CD4-positive, alpha-beta T cell treated with Interleukin-4 for 1 hour (primary cell): ENCODE data around the gene ARHGEF25.
A peak's percentile ranks its signal among the peaks of the same experiment; 100 is the strongest.
"Not testable (repeated sequence)": the region's sequence is repeated elsewhere in the genome, so short reads cannot be mapped to it uniquely, and the experiment has no call there.

Source experiments
- DNase-seq, 2 donors: peaks; one replicate each; pipeline ENCODE4 v3.0.0-alpha.2; 2020 to 2022

ARHGEF25 gene

DNA sequence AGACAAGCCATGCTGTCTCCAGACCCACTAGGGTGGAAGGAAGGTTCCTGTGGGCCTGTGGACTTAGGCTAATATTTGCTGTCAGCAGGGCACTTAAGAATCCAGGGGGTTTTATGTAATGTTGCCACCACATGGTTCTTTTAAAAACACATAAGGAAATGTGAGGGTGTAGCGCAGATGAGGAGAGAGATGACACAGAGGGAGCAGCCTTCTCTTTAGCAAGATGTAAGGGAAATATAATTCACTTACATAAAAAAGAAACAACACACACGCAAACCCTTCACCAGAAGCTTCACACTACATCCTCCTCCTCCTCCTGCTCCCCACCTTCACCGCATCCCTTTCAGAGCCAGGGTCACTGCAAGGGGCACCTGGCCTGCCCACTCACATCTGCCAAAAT lies 25.1 kb upstream of the ARHGEF25 start:
- no peak for DNase-seq

DNA sequence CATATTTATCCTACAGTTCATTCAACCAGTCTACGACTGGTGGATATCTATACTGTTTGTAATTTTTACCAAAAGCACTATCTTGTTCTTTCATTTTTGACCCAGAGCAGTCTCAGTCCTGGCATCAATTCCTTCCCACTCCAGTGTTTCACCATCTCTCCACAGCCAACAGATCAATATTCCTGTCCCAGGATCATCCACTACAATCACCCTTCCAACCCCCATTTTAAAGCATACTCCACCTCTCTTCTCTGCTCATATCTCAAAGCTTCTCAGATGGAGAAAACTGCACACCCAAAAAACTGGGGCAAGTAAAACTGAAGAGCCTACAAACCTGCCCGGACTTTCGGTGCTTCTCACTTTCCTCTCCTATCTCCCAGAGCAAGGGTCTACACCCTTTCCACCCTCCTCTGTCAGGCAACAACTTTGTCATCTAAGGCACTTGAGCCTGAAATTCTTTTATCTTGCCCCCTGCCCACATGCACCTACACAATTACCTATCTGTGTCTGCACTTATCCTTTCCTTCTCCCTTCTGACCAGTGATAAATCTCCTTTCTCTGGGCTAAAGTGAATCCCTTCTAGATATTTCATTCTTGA lies 24.3 kb upstream of the ARHGEF25 start:
- no peak for DNase-seq

DNA sequence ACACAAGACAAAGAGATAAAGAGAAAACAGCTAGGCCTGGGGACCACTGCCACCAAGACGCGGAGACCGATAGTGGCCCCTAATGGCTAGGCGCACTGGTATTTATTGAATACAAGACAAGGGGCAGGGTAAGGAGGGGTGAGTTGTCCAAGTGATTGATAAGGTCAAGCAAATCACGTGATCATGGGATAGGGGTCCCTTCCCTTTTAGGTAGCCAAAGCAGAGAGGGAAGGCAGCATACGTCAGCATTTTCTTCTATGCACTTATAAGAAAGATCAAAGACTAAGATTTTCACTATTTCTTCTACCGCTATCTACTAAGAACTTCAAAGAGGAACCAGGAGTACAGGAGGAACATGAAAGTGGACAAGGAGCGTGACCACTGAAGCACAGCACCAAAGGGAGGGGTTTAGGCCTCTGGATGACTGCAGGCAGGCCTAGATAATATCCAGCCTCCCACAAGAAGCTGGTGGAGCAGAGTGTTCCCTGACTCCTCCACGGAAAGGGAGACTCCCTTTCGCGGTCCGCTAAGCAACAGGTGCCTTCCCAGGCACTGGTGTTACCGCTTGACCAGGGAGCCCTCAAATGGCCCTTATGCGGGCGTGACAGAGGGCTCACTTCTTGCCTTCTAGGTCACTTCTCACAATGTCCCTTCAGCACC lies 22.2 kb upstream of the ARHGEF25 start:
- not testable (repeated sequence) for DNase-seq

DNA sequence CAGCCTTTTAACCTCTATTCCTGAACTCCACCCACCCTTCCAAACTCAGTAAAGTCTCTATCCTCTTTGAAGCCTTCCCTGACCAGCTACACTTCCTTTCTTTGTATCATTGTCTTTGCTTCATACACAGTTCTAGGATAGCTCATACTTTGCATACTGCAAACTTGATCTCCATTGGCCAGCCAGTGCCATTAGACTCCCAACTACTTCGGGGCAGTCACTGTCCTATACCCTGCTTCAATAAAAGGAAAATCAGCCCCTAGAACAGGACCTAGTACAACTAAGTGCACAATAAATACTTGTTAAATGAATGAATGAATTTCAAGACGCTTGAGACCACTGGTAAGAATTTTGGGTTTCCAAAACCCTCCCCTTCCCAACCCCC lies 20.8 kb upstream of the ARHGEF25 start:
- no peak for DNase-seq

DNA sequence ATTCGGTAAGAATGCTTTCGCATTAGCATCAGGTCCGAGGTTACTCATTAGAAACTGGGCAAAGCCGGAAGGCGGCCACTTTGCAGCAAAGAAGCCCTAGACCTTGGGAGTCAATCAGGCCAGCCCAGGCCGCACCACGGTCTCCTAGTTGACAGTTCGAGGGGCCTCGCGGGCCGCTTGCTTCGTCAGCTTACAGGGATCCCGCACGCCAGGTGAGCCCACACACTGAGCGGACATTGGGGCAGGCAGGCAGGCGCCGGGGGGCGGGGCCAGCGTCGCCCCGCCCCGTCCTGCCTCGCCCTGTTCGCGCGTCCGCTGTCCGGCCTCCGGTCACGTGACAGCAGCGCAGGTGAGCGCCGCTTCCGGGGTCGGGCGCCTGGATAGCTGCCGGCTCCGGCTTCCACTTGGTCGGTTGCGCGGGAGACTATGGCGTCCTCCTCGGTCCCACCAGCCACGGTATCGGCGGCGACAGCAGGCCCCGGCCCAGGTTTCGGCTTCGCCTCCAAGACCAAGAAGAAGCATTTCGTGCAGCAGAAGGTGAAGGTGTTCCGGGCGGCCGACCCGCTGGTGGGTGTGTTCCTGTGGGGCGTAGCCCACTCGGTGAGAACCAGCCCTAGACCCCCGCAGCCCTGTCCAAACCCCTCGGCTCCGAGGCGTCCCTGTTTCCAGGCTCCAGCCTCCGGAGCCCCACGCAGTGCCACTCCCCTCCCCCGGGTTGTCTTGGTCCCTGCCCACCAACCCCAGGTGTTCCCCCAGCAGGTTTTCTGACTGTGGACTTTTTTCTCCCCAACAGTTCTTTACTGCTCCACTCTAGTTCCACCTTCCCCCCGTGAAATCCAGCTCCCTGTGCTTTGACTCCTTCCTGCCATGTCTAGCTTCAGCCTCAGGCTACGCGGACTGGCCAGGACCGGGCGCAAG lies 20.1 kb upstream of the ARHGEF25 start, which contains the start of gene PIP4K2C:
Gene PIP4K2C, plus strand, starts transcription at position 329 of the 918 bp plus-strand sequence. Its CDS starts 98 bp downstream, at position 427.
- DNase-seq = peak; percentile 80 to 86

DNA sequence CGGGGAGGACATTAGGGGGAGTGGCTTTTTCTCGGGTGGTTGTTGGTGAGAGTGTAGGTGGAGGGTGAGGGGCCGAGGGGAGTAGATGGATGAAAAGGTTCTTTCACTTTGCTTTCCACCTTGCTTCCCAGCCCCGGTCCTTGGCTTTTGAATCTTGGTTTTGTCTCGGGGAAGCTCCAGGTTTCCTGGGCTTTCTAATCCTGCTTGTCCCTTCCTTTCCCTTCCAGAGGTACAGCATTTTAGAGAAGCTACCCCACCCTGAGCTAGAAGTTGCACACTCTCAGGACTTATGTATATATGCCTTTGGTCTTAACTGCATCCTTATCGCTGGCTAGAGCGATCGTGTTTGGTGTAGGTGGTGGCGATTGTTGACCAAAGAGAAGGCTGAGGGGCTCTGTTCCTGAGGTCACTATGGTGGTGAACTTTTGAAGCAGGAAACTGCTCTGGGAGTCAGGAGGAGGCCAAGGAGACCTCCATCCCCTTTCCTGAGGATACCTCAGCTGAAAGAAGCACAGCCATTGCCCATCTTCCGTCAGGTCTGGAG lies 19.4 kb upstream of the ARHGEF25 start:
- no peak for DNase-seq

DNA sequence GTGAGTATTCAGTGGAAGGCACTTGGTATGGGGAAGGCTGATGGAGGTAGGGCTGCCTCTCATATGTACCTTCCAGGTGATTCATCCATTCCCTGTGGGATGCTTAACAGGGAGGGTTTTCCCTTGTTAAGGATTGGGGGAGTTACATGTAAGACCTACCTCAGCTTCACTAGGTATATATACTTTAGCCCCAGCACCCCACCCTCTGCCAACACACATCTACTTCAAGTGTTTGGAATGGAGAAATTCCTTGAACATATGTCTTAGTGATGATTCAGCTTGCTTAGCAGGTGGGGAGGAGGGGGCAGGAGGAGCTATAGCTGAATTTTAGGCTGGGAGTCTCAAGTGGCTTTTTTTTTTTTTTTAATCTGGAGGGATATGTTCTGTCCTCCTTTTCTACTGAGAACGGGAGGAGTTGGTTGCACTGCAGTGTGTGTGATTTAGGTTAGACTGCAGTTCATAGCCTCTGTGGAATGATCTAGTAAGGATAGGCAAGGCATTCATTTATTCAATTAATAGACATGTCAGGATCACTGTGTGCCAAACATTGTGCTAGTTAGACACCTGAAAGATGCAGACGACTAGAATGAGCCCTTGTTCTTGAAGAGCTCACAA lies 18.6 kb upstream of the ARHGEF25 start:
- DNase-seq = no peak

DNA sequence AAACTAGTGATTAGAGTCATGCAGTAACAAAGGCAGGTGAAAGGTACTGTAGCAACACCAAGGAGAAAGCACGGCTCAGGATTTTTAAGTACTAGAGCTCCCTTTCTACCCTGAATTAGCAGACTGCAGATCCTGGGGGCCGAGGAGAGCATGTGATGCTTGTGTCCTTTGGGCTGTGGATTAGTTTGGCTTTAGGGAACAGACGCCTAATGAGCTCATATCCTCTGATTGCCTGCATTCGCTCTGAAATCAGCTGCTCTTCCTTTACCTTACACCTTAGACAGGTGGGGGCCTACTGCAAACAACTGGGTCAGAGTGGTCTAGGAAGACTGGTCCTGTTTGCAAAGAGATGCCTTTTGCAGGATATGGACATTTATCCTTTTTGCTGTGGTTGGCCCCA lies 18.0 kb upstream of the ARHGEF25 start:
- no peak for DNase-seq

DNA sequence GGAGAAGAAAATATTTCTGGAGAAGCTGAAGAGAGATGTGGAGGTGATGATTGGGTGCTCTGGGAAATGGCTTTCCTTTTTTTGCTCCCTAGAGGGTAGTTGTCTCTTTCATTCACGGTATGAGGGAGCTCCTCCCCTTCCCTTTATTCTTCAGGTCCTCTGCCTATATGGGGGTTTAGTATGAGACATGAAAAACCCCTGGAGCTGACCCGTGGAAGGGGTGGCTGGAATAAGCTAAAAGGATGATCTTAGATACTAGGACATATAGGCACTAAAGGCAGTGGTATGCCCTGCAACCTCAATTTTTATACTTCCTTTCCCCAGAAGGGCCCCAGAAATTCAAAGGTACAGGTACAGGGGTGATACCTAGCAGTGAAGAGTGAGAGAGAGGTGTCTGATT lies 10.8 kb upstream of the ARHGEF25 start:
- DNase-seq = no peak

DNA sequence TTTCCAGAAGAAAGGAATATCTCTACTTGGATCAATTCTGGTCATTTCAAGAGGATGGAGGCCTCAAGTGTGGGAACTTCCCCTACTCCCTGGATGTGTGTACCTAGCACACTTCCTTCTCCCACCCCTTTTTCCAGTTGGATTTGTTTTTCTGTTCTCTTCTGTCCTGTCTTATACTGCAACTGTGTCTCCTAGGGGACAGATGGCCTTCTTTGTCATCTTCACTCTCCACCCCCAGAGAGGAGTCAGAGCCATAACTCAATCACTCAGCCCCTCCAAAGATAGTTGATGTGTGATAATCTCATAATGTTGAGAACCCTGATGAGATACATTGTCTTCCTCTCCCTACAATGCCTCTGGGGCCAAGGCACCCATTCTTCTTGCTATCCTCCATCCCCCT lies 8.7 kb upstream of the ARHGEF25 start:
- no peak for DNase-seq

DNA sequence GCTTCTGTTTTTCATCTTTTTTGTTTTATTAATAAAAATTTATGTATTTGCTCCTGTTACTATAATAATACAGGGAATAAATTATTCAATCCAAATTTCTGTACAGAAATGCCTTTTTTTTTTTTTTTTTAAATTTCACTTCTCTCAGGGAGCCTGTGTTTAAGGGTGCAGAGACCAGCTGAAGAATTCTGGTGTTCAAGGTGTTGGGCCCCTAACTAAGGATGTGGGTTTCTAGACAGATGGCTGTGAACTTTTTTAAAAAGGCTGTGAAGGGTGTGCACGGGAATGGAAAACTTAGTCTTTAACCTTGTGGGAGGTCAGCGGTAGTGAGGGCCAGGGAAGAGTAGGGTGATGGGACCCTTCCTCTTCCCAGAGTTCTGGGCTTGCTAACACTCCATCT lies 7.9 kb upstream of the ARHGEF25 start:
- peak in 1 of 2 donors; percentile 24 for DNase-seq

DNA sequence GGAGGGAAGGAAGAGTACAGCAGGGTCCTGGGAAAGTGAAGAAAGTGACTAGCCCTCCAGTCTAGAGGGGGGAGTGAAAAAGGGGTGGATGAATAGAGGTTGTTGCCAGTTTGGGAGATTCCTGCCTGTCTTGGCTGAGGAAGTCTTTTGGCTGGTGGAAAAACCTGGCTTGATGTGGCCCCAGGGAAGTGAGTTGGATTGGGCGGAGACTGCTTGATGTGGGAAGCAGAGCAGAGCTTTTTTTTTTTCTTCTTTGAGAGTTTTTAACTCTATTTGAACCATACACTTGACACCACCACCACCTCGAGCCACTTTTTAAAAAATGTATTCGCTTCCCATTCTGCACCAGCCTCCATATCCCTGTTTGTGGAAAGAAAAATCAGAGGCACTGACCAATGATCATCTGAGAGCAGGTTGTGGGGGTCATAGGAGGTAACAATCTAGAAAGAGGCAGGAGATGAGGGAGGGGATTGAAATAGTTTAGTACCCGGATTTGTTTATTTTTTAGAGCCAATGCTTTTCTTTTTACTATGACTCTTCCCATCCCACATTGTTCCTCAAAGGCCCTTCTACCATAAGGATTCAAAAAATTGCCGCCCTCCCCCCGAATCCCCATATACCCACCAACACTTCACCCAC lies 7.3 kb upstream of the ARHGEF25 start:
- DNase-seq = no peak

DNA sequence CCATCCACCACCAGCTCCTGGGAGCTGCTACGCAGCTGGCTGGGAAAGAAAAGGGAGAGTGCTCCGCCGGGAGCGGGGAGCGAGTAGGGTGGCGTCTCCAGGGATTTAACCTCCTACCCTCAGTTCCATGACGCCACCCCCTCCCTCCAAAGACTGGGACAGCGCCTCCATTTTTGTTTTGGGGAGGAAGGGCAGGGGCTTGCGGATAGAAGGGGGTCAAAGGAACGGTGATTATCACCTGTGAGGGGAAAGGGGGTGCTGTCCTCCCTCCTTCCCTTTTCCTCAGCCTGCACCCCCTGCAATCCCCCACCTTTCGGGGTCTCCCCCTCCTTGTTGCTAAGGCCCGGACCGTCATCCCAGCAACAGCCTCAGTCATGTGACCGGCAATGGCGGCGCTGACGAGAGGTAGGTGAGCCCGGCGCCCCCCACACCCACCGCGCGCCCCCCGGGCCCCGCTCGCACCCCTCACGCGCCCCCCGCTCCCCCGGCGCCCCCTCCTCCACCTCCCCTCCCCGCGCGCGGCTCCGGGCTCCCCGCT lies 6.7 kb upstream of the ARHGEF25 start, which contains the start of gene DTX3:
Gene DTX3, plus strand, starts transcription at position 371 of the 538 bp plus-strand sequence. CDS start 1,694 bp downstream, outside the sequence.
- DNase-seq = peak; percentile 28 to 45

DNA sequence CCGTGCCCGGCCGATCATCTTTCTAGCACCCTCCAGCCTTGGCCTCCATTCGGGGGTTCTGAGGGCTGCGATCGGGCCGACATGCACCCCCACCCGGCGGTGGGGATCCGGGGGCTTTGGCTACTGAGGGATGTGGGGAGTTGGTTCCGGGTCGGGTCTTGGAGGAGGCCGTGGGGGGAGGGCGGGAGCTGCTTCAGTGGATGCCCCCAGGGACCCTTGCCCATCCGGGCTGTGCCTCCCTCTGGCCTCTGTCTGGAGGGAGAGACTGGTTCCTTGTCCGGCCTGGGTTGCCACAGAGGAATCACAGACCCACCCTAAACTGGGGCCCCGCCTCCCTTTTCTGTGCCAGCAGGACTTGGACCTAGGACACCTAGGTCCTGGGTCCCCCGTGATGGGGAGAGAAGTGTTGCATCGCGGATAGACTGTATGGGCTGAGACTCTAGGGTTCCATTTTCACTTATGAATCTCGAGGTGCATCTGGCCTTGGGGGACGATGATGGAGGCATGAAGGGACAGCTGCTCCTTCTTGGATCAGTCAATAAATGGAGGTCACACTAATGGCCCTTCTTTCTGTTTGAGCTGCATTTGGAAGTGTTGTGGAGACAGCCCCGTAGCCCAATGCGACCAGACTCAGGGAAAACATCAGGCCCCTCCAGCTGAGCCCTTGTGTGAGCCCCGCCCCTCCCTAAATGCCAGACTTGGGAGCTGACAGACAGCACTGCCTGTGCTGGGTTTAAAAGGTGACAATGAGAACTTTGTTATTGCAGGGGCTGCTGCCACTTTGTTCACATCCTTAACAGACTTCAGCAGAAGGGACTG lies 6.0 kb upstream of the ARHGEF25 start:
- no peak for DNase-seq

DNA sequence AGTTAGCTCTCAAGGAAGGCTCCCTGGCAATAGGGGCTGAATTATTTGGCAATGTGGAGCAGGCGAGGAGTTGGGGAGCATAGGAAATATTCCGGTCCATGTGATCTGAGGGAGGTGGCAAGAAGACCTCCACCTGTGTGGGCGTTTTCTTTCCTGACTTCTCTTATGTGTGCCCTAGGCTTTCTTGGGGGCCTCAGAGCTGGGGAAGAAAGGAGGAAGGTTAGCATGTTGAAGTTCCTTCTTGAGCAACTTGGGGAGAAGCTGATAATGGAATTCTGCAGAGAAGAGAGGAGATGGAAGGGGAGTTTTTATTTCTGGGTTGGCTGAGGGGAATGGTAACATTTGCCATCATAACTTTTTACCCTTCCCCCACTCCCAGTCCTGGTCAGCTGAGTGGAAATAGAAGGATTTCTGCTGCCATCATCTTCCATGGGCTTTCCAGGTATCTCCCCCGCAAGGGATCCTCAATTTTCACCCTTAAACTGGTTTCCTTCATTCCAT lies 5.4 kb upstream of the ARHGEF25 start:
- no peak for DNase-seq

DNA sequence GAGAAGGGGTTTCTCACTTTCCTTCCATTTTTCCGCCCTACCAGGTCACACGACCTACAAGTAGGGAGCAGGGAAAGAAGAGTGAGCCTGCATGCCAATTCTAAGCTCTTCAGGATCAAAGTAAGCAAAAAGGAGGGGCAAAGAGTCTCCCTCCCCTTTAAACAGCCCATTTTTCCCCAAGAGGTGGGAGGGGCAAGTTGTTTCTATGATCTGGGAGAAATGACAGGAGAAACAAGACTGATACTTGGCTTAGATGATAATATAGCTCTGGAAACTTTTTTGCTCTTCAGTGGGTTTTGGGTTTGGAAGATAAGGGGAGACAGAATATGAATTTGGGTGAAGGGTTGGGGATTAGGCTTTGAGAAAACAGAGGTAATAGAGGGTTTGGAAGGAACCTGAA lies 4.8 kb upstream of the ARHGEF25 start:
- DNase-seq = no peak

DNA sequence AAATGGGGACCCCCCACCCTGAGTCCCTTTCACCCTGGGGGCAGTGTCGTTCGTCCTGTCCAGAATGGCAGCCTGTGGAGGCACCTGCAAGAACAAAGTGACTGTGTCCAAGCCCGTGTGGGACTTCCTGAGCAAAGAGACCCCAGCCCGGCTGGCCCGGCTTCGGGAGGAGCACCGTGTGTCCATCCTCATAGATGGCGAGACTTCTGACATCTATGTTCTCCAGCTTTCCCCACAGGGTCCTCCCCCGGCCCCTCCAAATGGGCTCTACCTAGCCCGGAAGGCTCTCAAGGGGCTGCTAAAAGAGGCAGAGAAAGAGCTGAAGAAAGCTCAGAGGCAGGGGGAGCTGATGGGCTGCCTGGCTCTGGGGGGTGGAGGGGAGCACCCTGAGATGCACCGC lies 4.4 kb upstream of the ARHGEF25 start:
- DNase-seq = no peak

DNA sequence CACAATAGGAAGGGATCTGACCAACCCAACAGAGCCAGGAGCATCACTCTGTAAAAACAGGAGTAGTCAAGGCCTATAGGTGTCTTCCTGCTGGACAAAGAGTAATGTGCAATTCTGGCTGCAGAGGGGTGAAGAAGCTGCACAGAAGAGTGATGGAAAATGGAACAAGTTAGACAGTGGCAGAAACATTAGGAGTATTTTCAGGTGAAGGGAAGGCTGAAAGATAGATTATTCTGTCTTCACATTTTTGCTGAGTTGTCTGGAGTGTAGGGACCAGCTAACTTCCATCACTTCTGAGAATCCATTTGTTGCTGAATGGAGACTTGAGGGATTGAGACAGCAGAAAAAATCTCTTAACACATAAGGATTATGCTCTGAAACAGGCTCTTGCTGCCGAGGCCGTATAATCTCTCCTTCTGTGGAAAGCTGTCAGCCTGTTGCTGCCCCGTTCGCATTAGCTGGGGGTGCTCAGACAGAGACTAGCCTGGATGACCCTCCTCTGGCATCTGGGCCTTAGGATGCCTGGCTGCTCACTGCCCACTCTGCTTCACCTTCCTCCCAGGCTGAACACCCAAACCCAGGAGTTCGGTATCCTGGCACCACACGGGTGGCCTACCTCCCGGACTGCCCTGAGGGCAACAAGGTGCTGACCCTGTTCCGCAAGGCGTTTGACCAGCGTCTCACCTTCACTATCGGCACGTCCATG lies 3.1 kb upstream of the ARHGEF25 start:
- DNase-seq = no peak

DNA sequence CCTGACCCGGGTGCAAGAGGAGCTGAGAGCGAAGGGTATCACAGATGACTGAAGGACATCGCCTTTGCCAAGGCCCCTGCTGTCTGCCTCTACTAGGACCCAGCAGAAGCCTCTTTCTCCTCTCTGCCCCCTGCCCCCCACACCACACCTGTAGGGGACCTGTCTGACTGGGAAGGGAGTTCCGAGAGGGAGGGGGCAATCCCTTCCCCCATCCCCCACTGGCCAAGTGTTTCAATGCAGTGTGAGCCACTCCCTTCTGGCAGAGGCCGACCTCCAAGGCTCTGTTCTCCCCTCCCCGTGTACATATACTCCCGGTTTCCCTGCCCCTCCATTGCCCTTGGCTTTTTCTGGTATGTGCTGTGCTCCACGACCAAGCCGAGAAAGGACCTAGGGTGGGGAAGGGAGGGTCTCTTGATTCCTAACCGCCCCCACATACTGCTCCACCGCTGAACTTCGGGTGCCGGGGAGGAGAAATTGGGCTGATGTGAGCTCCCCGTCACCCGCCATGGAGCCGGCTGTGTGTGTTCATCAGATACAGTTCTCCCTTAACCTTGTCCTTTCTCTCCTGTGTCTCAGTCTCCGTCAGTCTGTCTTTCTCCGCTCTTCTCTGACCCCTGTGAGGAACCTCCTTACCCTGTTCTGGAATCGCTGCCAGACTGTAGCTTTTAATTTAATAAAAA lies 2.0 kb upstream of the ARHGEF25 start:
- no peak for DNase-seq
